ENCODE measurements around the gene MED31. TPM values are rescaled to one million over a fixed set of nuclear protein-coding genes. Genes with fewer than 3 reads are reported as not detected.
"Not testable (repeated sequence)": the region's sequence is repeated elsewhere in the genome, so short reads cannot be mapped to it uniquely, and the experiment has no call there.

Gene MED31
- total and polyA plus RNA-seq, 7 experiments from 2014 or later: 21.4 to 41.2 (median 26.7) TPM

DNA sequence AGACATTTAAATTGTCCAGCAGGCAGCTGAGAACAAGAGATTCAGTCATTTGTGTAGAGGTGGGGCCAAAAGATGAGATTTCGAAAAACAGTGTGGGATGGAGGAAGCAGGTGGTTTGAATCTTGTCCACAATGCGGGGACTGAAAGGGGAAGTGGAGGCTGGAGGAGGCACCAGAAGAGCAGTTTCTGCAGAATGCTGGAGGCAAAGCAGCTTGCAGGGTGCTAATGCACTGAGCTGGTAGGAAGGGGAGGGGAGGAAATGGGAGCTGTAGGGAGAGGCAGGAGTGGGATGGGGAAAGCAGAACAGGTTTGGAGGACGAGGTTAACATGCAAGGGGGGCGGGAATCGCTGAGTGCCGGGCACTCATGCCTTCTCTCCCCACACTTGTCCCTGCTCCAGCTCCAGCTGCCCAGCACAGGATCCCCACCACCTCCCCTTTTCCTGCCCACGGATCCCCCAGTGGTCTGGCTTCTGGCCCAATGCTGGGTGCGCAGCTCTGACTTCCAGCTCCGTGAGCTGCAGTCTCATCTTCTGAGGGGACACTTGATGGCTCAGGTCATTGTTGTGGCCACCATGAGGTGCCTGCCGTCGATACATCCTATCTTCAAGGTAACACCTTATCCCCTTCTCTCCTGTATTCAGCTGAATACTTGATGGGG is 9.5 kb upstream of the MED31 start:
- Mint-ChIP-seq H3K4me3 (peak overlapping the region in 3 of 10 donors; percentile 30 to 60 (median 59)), H3K27me3 (peaks cover 0 to 21% (median 0%) of the 10 kb centered on the region in 5 donors), H3K4me1 (peaks cover 28 to 39% (median 32%) of the 10 kb centered on the region in 7 donors), H3K36me3 (peaks cover 0 to 22% (median 0%) of the 10 kb centered on the region in 5 donors), H3K9me3 (no peaks in the 10 kb centered on the region), H3K27ac (peak overlapping the region in 6 of 9 donors; percentile 4 to 83 (median 19))
- no peak overlapping the region for H3K4me3 ChIP-seq (ENCODE audit: low read length)
- ChIA-PET POLR2A (interaction anchor here (1.3 kb wide), 1 partner anchor 19 kb away, joined by 3 read pairs; no protein-coding TSS in a partner anchor), CTCF (no interaction called here)
- H3K36me3 ChIP-seq (ENCODE audit: control insufficient read depth in 2 of 3, insufficient read depth in 3 of 3, low read length in 3 of 3): no peaks in the 10 kb centered on the region
- no peak overlapping the region for H3K27ac ChIP-seq (ENCODE audit: low read depth, low read length)
- no peak for ATAC-seq
- DNase-seq: peak in 1 of 9 donors; percentile 49
- H3K4me1 ChIP-seq (ENCODE audit: control insufficient read depth in 2 of 2, insufficient read depth in 2 of 2, low read length in 2 of 2): peaks cover 7 to 10% of the 10 kb centered on the region in 2 donors
- intact Hi-C loops (cut with micrococcal nuclease): loop anchor here in 1 of 2 donors (10.0 kb wide), 1 partner anchor 184 kb away; no protein-coding TSS in a partner anchor
- no peaks in the 10 kb centered on the region for H3K9me3 ChIP-seq (ENCODE audit: control insufficient read depth in 2 of 3, low read length in 3 of 3)
- H3K27me3 ChIP-seq (ENCODE audit: control insufficient read depth in 2 of 2, insufficient read depth in 2 of 2, low read length in 2 of 2): no peaks in the 10 kb centered on the region

GRCh38 chr17:6660101-6660500 is 8.7 kb upstream of the MED31 start:
- DNase-seq (no peak), ATAC-seq (no peak)
- Histone ChIP-seq H3K4me3 (ENCODE audit: low read length) (no peak overlapping the region), H3K4me1 (ENCODE audit: control insufficient read depth in 2 of 2, insufficient read depth in 2 of 2, low read length in 2 of 2) (peaks cover 7 to 14% of the 10 kb centered on the region in 2 donors), H3K9me3 (ENCODE audit: control insufficient read depth in 2 of 3, low read length in 3 of 3) (no peaks in the 10 kb centered on the region), H3K36me3 (ENCODE audit: control insufficient read depth in 2 of 3, insufficient read depth in 3 of 3, low read length in 3 of 3) (no peaks in the 10 kb centered on the region), H3K27ac (ENCODE audit: low read depth, low read length) (no peak overlapping the region), H3K27me3 (ENCODE audit: control insufficient read depth in 2 of 2, insufficient read depth in 2 of 2, low read length in 2 of 2) (no peaks in the 10 kb centered on the region)
- Mint-ChIP-seq H3K27ac (peak overlapping the region in 3 of 9 donors; percentile 18 to 88 (median 61)), H3K36me3 (peaks cover 0 to 22% (median 0%) of the 10 kb centered on the region in 5 donors), H3K27me3 (peaks cover 0 to 27% (median 0%) of the 10 kb centered on the region in 5 donors), H3K4me1 (peaks cover 29 to 46% (median 39%) of the 10 kb centered on the region in 7 donors), H3K9me3 (no peaks in the 10 kb centered on the region), H3K4me3 (peak overlapping the region in 5 of 10 donors; percentile 6 to 76 (median 48))
- POLR2A ChIA-PET: interaction anchor here (0.7 kb wide), 1 partner anchor 19 kb away, joined by 3 read pairs; no protein-coding TSS in a partner anchor
- CTCF ChIA-PET: no interaction called here
- intact Hi-C loops (cut with micrococcal nuclease): loop anchor here in 1 of 2 donors (10.0 kb wide), 1 partner anchor 185 kb away; no protein-coding TSS in a partner anchor

DNA sequence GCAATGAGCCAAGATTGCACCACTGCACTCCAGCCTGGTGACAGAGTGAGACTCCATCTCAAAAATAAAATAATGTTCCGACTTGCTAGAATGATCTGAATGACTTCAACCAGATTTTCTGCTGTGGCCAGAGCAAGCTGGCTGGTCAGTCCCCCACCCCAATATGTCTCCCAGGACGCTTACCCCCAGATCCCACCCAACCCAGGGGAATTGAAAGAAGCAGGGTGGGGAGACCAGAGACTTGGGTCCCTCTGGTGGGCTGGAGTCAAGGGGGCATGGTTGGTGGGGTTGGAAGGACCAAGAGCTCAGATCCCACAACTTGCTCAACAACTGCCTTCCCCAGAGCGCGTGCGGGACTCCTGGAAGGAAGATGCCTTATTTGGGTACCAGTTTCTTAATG is 7.0 kb upstream of the MED31 start:
- H3K4me3 ChIP-seq (ENCODE audit: low read length); DNase-seq; H3K9me3 Mint-ChIP-seq; ATAC-seq; H3K36me3 ChIP-seq (ENCODE audit: control insufficient read depth in 2 of 3, insufficient read depth in 3 of 3, low read length in 3 of 3); H3K9me3 ChIP-seq (ENCODE audit: control insufficient read depth in 2 of 3, low read length in 3 of 3); H3K27ac ChIP-seq (ENCODE audit: low read depth, low read length); CTCF ChIA-PET; H3K27me3 ChIP-seq (ENCODE audit: control insufficient read depth in 2 of 2, insufficient read depth in 2 of 2, low read length in 2 of 2): not testable (repeated sequence)
- POLR2A ChIA-PET: interaction anchor here (1.8 kb wide), 1 partner anchor 17 kb away, joined by 9 read pairs; the partner anchor contains the start of gene TXNDC17
- Mint-ChIP-seq H3K27me3 (peaks cover 0 to 37% (median 0%) of the 10 kb centered on the region in 5 donors), H3K36me3 (peaks cover 0 to 23% (median 0%) of the 10 kb centered on the region in 5 donors), H3K4me3 (peak overlapping the region; percentile 36 to 98 (median 92)), H3K4me1 (peaks cover 30 to 63% (median 48%) of the 10 kb centered on the region in 7 donors), H3K27ac (peak overlapping the region in 2 of 9 donors; percentile 61 to 88)
- intact Hi-C loops (cut with micrococcal nuclease): loop anchor here (10.0 kb wide), 2 partner anchors 556 to 1714 kb away; partner anchors contain the start of genes ACADVL (in 1 of the 2), DLG4 (in 1 of the 2), PFN1 (in 1 of the 2) and RNF167 (in 1 of the 2)
- peaks cover 7 to 20% of the 10 kb centered on the region in 2 donors for H3K4me1 ChIP-seq (ENCODE audit: control insufficient read depth in 2 of 2, insufficient read depth in 2 of 2, low read length in 2 of 2)

DNA sequence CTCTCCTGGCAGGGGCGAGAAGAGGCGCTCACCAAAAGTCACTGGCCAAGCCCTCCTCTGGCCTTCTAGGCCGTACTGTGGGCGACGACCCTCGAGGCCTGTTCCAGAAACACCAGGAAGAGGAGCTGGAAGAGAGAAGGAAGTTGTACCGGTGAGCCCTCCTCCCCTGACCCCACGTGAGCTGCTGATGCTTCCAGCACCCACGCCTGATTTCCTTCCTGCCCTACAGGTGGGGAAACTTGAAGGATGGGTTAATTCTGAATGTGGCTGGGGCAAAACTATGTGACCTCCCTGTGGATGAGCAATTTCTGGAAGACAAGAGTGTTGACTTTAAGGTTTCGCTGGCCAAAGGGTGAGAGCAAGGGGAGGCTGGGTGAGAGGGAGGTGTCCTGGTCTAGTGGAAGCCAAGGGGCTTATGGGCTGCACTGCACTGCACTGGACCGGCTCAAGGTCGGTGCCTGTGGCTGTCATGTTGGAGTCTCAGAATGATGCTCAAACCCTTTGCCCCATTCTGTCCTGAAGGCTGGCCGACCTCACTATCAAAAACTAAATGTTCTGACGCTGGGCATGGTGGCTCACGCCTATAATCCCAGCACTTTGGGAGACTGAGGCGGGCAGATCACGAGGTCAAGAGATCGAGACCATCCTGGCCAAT is 6.4 kb upstream of the MED31 start:
- Histone ChIP-seq H3K4me3 (ENCODE audit: low read length) (peak overlapping the region; percentile 67), H3K9me3 (ENCODE audit: control insufficient read depth in 2 of 3, low read length in 3 of 3) (no peaks in the 10 kb centered on the region), H3K27ac (ENCODE audit: low read depth, low read length) (peak overlapping the region; percentile 70), H3K36me3 (ENCODE audit: control insufficient read depth in 2 of 3, insufficient read depth in 3 of 3, low read length in 3 of 3) (no peaks in the 10 kb centered on the region), H3K27me3 (ENCODE audit: control insufficient read depth in 2 of 2, insufficient read depth in 2 of 2, low read length in 2 of 2) (no peaks in the 10 kb centered on the region), H3K4me1 (ENCODE audit: control insufficient read depth in 2 of 2, insufficient read depth in 2 of 2, low read length in 2 of 2) (peaks cover 7 to 21% of the 10 kb centered on the region in 2 donors)
- Mint-ChIP-seq H3K36me3 (peaks cover 0 to 24% (median 0%) of the 10 kb centered on the region in 5 donors), H3K4me3 (peak overlapping the region; percentile 84 to 98 (median 93)), H3K27ac (peak overlapping the region in 8 of 9 donors; percentile 71 to 95 (median 92)), H3K4me1 (peaks cover 34 to 70% (median 55%) of the 10 kb centered on the region in 7 donors), H3K9me3 (no peaks in the 10 kb centered on the region), H3K27me3 (peaks cover 0 to 38% (median 0%) of the 10 kb centered on the region in 5 donors)
- ATAC-seq (no peak), DNase-seq (no peak)
- CTCF ChIA-PET: no interaction called here
- intact Hi-C loops (cut with micrococcal nuclease): loop anchor here (2.0 to 10.0 kb wide), 3 partner anchors 17 to 1713 kb away; partner anchors contain the start of genes ACADVL (in 1 of the 2), DLG4 (in 1 of the 2), KIAA0753 (in 1 of the 2) and PFN1 (in 1 of the 2)
- POLR2A ChIA-PET: interaction anchor here (1.8 kb wide), 1 partner anchor 16 kb away, joined by 9 read pairs; the partner anchor contains the start of gene TXNDC17

DNA sequence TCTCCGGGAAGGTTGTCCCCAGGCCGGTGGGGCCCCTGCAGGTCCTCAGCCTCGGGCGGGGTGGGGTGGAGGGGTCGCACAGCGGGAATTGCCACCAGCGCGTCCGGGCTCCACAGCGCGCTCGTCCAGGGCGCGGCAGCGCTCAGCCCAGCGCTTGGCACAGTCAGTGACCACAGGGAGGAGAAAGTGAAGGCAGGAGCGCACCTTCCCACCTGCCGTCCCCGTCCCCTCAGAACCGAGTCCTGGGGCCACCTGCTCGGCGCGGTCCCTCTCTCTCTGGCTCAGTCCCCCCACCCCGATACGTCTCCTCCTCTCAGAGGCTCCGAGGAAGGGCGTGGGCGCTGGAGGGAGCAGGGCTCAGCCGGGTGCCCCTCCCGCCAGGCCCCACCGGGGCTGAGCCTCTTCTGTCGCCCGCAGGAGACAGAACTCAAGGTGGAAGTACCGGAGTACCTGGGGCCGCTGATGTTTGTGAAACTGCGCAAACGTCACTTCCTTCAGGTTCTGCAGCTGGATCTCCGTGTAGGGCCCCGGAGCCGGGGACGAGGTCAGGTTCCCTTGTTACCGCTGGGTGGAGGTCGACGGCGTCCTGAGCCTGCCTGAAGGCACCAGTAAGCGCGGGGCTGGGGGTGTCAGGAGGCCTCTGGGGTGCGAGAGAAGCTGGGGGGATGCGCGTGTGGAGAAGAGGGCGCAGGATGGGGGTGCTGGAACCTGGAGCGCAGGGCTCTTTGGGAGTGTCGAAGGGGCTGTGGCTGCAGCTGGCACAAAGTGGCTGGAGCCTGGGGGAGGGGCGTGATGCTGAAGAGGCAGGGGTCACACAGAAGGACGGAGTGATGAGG is 5.6 kb upstream of the MED31 start:
- POLR2A ChIA-PET: interaction anchor here (1.8 kb wide), 1 partner anchor 15 kb away, joined by 9 read pairs; the partner anchor contains the start of gene TXNDC17
- Mint-ChIP-seq H3K4me3 (peak overlapping the region; percentile 84 to 98 (median 93)), H3K27ac (peak overlapping the region; percentile 71 to 95 (median 92)), H3K27me3 (peaks cover 0 to 37% (median 0%) of the 10 kb centered on the region in 5 donors), H3K36me3 (peaks cover 0 to 24% (median 0%) of the 10 kb centered on the region in 5 donors), H3K4me1 (peaks cover 35 to 77% (median 61%) of the 10 kb centered on the region in 7 donors)
- DNase-seq (peak in 8 of 9 donors; percentile 48 to 80 (median 72)), ATAC-seq (peak; percentile 92)
- intact Hi-C loops (cut with micrococcal nuclease): loop anchor here (2.0 to 10.0 kb wide), 3 partner anchors 16 to 1712 kb away; partner anchors contain the start of genes ACADVL (in 1 of the 2), DLG4 (in 1 of the 2), KIAA0753 (in 1 of the 2) and PFN1 (in 1 of the 2)
- H3K36me3 ChIP-seq (ENCODE audit: control insufficient read depth in 2 of 3, insufficient read depth in 3 of 3, low read length in 3 of 3); H3K9me3 Mint-ChIP-seq; CTCF ChIA-PET; H3K9me3 ChIP-seq (ENCODE audit: control insufficient read depth in 2 of 3, low read length in 3 of 3); H3K27me3 ChIP-seq (ENCODE audit: control insufficient read depth in 2 of 2, insufficient read depth in 2 of 2, low read length in 2 of 2): not testable (repeated sequence)
- Histone ChIP-seq H3K27ac (ENCODE audit: low read depth, low read length) (peak overlapping the region; percentile 70), H3K4me1 (ENCODE audit: control insufficient read depth in 2 of 2, insufficient read depth in 2 of 2, low read length in 2 of 2) (peaks cover 13 to 27% of the 10 kb centered on the region in 2 donors), H3K4me3 (ENCODE audit: low read length) (peak overlapping the region; percentile 67)

Measured in naive thymus-derived CD4-positive, alpha-beta T cell (primary cell).